Measurements from ENCODE around the gene AMBP.

Gene AMBP

GRCh38 chr9:114033397-114034103 lies 44.5 kb downstream of the AMBP start:
- Histone ChIP-seq H3K4me1 (ENCODE audit: control insufficient read depth, insufficient read depth, low read length) (no peaks in the 10 kb centered on the region), H3K36me3 (ENCODE audit: control insufficient read depth in 2 of 2, insufficient read depth in 1 of 2, low read length in 2 of 2) (peaks cover 0 to 51% of the 10 kb centered on the region in 2 experiments; a peak in 1 of 3 replicates), H3K27ac (ENCODE audit: extremely low read depth, low read depth, low read length) (no peak overlapping the region), H3K9me3 (ENCODE audit: control insufficient read depth, insufficient read depth, low read depth, low read length) (no peaks in the 10 kb centered on the region), H3K4me3 (ENCODE audit: low read depth, low read length) (no peak overlapping the region)
- ChIA-PET POLR2A (no interaction called here), CTCF (interaction anchor here (0.6 to 1.6 kb wide), 11 partner anchors 13 to 351 kb away, joined by 3 to 6 read pairs (median 4); no protein-coding TSS in a partner anchor)
- TF ChIP-seq SCRT1 (tag by site-specific recombination; IDR thresholded peaks at IDR 0.05; ENCODE audit: borderline replicate concordance) (no peak), ZNF596 (tag by site-specific recombination; IDR thresholded peaks at IDR 0.05) (0 out of 2 replicates have a peak, but pooled peaks have one; percentile 47), ZNF654 (tag by site-specific recombination; IDR thresholded peaks at IDR 0.05; ENCODE audit: low read depth) (peak; percentile 28)

DNA sequence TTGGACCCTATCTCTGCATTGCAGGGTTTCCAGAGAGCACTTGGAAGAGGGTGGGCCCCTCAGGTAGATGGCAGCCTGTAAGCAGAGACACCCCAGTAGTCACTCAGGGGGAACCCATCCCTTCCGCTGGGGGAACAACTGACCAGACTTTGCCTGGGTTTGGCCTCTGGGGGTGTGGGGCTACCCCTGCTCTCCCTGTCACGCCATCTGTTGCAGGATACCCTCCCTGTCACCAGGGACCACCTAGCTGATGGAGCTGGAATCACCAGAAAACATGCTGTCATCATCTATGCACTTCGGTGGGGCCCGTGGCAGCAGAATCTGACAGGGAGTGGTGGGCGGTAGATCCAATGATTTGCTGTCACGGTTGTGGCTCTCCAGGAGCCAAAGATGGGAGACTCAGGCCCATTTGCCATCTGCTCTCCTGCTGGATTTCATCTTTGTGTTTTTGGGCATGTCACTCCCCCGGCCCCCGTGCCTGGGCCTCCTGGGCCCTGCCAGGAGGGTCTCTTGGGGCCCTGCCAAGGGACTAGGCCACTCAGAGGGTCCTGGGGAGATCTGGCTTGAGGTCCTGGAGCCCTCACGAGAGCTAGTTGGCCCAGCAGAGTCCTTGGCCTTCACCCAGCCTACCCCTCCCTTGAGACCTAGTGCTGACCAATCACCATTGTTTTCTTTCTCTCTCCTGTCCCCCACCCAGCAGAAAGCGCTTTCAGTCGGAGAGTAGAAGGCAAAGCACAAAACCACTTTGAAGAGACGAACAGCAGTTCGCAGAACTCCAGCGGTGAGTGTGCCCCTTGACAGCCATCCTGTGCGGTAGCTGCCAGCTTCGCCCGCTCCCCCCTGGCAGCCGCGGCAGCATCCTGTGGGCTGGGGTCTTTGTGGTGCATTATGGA lies 45.9 kb downstream of the AMBP start:
- Histone ChIP-seq H3K36me3 (ENCODE audit: control insufficient read depth in 2 of 2, insufficient read depth in 1 of 2, low read length in 2 of 2) (peaks cover 0 to 49% of the 10 kb centered on the region in 2 experiments; a peak in 1 of 3 replicates), H3K4me1 (ENCODE audit: control insufficient read depth, insufficient read depth, low read length) (no peaks in the 10 kb centered on the region), H3K9me3 (ENCODE audit: control insufficient read depth, insufficient read depth, low read depth, low read length) (no peaks in the 10 kb centered on the region), H3K27ac (ENCODE audit: extremely low read depth, low read depth, low read length) (no peak overlapping the region), H3K4me3 (ENCODE audit: low read depth, low read length) (no peak overlapping the region)
- ChIA-PET CTCF (interaction anchor here (0.7 to 1.6 kb wide), 8 partner anchors 51 to 350 kb away, joined by 3 to 6 read pairs (median 4); no protein-coding TSS in a partner anchor), POLR2A (no interaction called here)
- TF ChIP-seq ZNF157 (tag by site-specific recombination; IDR thresholded peaks at IDR 0.05) (no peak), ZNF626 (tag by site-specific recombination; IDR thresholded peaks at IDR 0.05) (no peak), ZNF221 (tag by site-specific recombination; IDR thresholded peaks at IDR 0.05; ENCODE audit: borderline replicate concordance) (no peak), ZNF654 (tag by site-specific recombination; IDR thresholded peaks at IDR 0.05; ENCODE audit: low read depth) (no peak), PBX3 (CRISPR knock-in tag; IDR thresholded peaks at IDR 0.05) (no peak), ZNF776 (tag by site-specific recombination; IDR thresholded peaks at IDR 0.05; ENCODE audit: borderline replicate concordance) (no peak), ZNF174 (tag by site-specific recombination; IDR thresholded peaks at IDR 0.05) (no peak), PRDM1 (tag by site-specific recombination; IDR thresholded peaks at IDR 0.05) (no peak), ZNF670 (tag by site-specific recombination; IDR thresholded peaks at IDR 0.05; ENCODE audit: low read depth) (no peak), EGR2 (tag by site-specific recombination; IDR thresholded peaks at IDR 0.05; ENCODE audit: low read depth) (no peak), ZNF350 (tag by site-specific recombination; IDR thresholded peaks at IDR 0.05) (no peak)

GRCh38 chr9:114031037-114031630 lies 47.0 kb downstream of the AMBP start:
- Histone ChIP-seq H3K9me3 (ENCODE audit: control insufficient read depth, insufficient read depth, low read depth, low read length) (no peaks in the 10 kb centered on the region), H3K27ac (ENCODE audit: extremely low read depth, low read depth, low read length) (no peak overlapping the region), H3K4me3 (ENCODE audit: low read depth, low read length) (no peak overlapping the region), H3K4me1 (ENCODE audit: control insufficient read depth, insufficient read depth, low read length) (no peaks in the 10 kb centered on the region), H3K36me3 (ENCODE audit: control insufficient read depth in 2 of 2, insufficient read depth in 1 of 2, low read length in 2 of 2) (peaks cover 0 to 39% of the 10 kb centered on the region in 2 experiments; a peak in 1 of 3 replicates)
- ChIA-PET POLR2A (no interaction called here), CTCF (interaction anchor here (0.7 to 0.9 kb wide), 2 partner anchors 52 to 1126 kb away, joined by 3 to 9 read pairs; no protein-coding TSS in a partner anchor)
- TF ChIP-seq ZNF777 (tag by site-specific recombination; IDR thresholded peaks at IDR 0.05; ENCODE audit: borderline replicate concordance) (no peak), ZNF157 (tag by site-specific recombination; IDR thresholded peaks at IDR 0.05) (no peak), HOXC10 (CRISPR knock-in tag; IDR thresholded peaks at IDR 0.05) (no peak), ZNF792 (tag by site-specific recombination; IDR thresholded peaks at IDR 0.05) (no peak)
